Airway epithelial cell (primary cell): ENCODE results near the gene MOAP1. TPM values are rescaled to one million over a fixed set of nuclear protein-coding genes. Genes with fewer than 3 reads are reported as not detected.

Source experiments
- total RNA-seq: library from RNA; depleted of rRNA; stranded (reverse); fragments of >200 nt; gene quantifications from 2 replicates; pipeline ENCODE4 v1.2.3, GENCODE V29; 2015

MOAP1 gene, protein sequence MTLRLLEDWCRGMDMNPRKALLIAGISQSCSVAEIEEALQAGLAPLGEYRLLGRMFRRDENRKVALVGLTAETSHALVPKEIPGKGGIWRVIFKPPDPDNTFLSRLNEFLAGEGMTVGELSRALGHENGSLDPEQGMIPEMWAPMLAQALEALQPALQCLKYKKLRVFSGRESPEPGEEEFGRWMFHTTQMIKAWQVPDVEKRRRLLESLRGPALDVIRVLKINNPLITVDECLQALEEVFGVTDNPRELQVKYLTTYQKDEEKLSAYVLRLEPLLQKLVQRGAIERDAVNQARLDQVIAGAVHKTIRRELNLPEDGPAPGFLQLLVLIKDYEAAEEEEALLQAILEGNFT
- total RNA-seq, result 11.8 and 12.6 TPM in 2 replicates

DNA sequence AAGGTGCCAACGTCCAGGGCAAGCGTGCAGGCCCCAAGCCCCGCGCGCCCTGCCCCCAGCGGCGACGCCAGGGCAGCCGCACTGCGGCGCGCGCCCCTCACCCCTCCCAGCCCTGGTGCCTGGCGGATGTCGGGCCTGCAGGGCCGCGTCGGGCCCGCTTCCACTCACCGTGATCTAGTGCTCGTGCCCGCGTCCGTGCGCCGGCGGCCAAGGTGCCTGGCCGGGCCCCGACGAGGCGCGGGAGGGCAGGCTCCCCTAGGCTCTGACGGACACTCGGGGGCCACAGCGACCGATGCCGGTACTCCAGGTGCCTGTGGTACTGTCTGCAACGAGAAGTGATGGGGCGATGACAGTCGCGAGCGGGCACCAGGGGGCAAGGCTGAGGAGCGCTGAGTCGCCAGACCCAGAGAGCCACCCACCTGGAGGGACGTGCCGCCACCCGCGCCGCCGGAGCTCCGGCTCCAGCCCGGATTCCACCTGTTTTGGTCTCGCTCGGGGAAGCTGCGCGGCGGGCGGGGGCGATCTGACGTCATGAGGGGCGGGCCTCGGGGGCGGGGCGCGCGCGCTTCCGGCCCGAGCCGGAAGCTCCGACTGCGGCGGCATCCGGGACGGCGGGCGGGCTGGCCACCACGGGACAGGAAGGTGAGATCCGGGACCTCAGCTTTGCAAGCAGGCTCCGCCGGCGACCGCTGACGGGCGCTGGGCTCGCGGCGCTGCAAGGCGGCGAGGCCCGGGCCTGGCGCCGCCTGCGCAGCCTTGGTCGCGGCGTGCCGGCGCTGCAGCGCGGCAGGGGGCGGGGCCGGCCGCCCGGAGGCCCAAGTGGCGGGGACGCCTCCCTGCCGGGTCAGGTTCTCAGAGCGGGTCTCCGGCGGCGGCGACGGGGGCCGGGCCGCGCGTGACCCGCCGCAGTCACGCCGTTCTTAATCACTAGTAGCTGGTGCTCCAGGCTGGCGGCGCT is at the start of gene MOAP1, which contains the start of gene LYSET:
Gene MOAP1, minus strand, starts transcription at position 507 of the 958 bp plus-strand sequence. CDS start 655 bp downstream, outside the sequence.
Gene LYSET, plus strand, starts transcription at position 927 of the 958 bp plus-strand sequence. CDS start 89 bp downstream, outside the sequence.

DNA sequence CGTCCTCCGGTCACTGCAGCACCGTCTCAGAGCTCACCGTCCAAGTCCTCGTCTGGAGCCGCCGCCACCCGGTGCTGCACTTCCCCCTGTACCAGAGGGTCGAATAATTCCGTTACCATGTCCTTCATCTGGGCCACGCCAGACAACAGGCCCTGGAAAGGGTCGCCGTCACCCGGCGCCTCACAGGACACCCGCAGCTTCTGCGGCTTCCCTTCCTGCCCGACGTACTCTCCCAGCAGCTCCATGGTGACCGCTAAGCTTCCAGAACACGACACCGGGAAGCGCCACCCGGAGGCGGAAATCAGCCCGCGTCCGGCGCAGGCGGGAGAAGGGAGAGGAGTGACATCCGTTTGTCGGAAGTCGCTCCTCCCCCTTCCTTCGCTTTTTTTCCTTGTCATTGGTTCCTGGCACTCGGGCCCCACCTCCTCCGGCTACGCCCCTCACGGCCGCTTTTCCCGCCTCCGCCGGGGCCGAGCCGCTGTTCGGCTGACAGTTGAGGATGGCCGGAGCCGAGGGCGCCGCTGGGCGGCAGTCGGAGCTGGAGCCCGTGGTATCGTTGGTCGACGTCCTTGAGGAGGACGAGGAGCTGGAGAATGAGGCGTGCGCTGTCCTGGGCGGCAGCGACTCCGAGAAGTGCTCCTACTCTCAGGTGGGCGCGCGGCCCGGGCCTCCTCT is 22.2 kb upstream of the MOAP1 start, which contains the start of the genes GON7 and UBR7:
Gene GON7, minus strand, starts transcription at position 273 of the 675 bp plus-strand sequence. Its CDS starts 28 bp downstream, at position 245.
Gene UBR7, plus strand, starts transcription at position 464 of the 675 bp plus-strand sequence. Its CDS starts 36 bp downstream, at position 500.

Other genes starting within 250 kb of the MOAP1 start
- gene ITPK1, start 69.0 kb downstream of the MOAP1 start, total RNA-seq, result 45.3 and 50.6 TPM in 2 replicates
- 9.5 and 13.5 TPM in 2 replicates for gene LYSET, start 420 bp upstream of the MOAP1 start, total RNA-seq
- 9.8 and 13.0 TPM in 2 replicates for gene GON7, start 22.2 kb upstream of the MOAP1 start, total RNA-seq
- 13.1 and 24.5 TPM in 2 replicates for gene UBR7, start 22.4 kb upstream of the MOAP1 start, total RNA-seq
- 10.2 and 13.4 TPM in 2 replicates for gene BTBD7, start 148.1 kb upstream of the MOAP1 start, total RNA-seq
- gene COX8C, start 162.3 kb upstream of the MOAP1 start, total RNA-seq, result not detected in 2 replicates
- not detected in 2 replicates for gene UNC79, start 246.0 kb upstream of the MOAP1 start, total RNA-seq